Type B pancreatic cell (in vitro differentiated cells): ENCODE results near the gene INTS15. TPM values are rescaled to one million over a fixed set of nuclear protein-coding genes. Genes with fewer than 3 reads are reported as not detected.
"Not testable (repeated sequence)": the region's sequence is repeated elsewhere in the genome, so short reads cannot be mapped to it uniquely, and the experiment has no call there.

ENCODE experiments used
- DNase-seq: peaks from one replicate; pipeline ENCODE4 v3.0.0; 2021; ENCODE audit warnings: mixed read lengths; ENCODE audit not compliant: unreplicated experiment; ENCODE audit errors: extremely low spot score
- H3K27ac Mint-ChIP-seq: 2 replicates; pipeline ENCODE4 v1.8.0; 2021; ENCODE audit warnings: mild to moderate bottlenecking, mixed read lengths
- H3K27me3 Mint-ChIP-seq: 2 replicates; pipeline ENCODE4 v1.8.0; 2021; ENCODE audit warnings: mixed read lengths
- H3K36me3 Mint-ChIP-seq: 2 replicates; pipeline ENCODE4 v1.8.0; 2021; ENCODE audit warnings: mixed read lengths
- H3K4me1 Mint-ChIP-seq: one replicate; pipeline ENCODE4 v1.8.0; 2021; ENCODE audit warnings: mixed read lengths; ENCODE audit not compliant: unreplicated experiment
- H3K4me3 Mint-ChIP-seq: 2 replicates; pipeline ENCODE4 v1.8.0; 2021; ENCODE audit warnings: mild to moderate bottlenecking, mixed read lengths
- H3K9me3 Mint-ChIP-seq: 2 replicates; pipeline ENCODE4 v1.8.0; 2021; ENCODE audit warnings: mixed read lengths
- total RNA-seq: library from RNA; stranded (reverse); gene quantifications from 2 replicates; pipeline ENCODE4 v1.2.1, GENCODE V29; 2021; ENCODE audit warnings: low replicate concordance
- TF ChIP-seq, protein P1 (sequence below): fragments of 200-600 bp; sonication (generic); conservative IDR thresholded peaks from 2 replicates; pipeline ENCODE4 v1.5.0; 2021; ENCODE audit warnings: antibody characterized with exemption, mild to moderate bottlenecking

Gene INTS15
- total RNA-seq, 1 donor from 2014 or later = 44.1 TPM

DNA sequence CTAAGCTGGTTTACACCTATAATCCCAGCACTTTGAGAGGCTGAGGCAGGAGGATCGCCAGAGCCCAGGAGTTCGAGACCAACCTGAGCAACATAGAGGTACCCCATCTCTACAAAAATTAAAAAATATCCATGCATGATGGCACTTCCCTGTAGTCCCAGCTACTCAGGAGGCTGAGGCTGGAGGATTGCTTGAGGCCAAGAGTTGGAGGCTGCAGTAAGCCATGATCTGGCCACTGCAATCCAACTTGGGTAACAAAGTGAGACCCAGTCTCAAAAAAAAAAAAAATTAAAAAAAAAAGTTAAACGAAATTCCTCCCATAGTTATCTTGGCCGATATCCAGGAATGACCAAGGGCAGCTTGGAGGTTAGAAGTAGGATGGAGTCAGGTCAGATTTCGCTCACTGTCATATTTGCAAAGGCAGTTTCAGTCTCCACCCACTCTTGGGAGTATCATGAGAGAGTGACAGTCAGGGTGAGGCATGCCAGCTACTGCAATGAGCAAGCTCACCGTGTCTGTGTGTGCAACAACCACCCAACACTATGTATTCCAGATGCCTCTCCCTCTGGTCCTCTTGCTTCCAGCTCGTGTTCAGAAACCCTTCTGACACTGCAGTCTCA lies 18.6 kb upstream of the INTS15 start:
- TF ChIP-seq, protein P1, sequence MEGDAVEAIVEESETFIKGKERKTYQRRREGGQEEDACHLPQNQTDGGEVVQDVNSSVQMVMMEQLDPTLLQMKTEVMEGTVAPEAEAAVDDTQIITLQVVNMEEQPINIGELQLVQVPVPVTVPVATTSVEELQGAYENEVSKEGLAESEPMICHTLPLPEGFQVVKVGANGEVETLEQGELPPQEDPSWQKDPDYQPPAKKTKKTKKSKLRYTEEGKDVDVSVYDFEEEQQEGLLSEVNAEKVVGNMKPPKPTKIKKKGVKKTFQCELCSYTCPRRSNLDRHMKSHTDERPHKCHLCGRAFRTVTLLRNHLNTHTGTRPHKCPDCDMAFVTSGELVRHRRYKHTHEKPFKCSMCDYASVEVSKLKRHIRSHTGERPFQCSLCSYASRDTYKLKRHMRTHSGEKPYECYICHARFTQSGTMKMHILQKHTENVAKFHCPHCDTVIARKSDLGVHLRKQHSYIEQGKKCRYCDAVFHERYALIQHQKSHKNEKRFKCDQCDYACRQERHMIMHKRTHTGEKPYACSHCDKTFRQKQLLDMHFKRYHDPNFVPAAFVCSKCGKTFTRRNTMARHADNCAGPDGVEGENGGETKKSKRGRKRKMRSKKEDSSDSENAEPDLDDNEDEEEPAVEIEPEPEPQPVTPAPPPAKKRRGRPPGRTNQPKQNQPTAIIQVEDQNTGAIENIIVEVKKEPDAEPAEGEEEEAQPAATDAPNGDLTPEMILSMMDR = no peak
- no peak for DNase-seq
- H3K4me3 Mint-ChIP-seq = no peak overlapping the region
- no peaks in the 10 kb centered on the region for H3K4me1 Mint-ChIP-seq
- no peak overlapping the region for H3K27ac Mint-ChIP-seq
- no peaks in the 10 kb centered on the region for H3K9me3 Mint-ChIP-seq
- no peaks in the 10 kb centered on the region for H3K36me3 Mint-ChIP-seq
- peaks cover 6% of the 10 kb centered on the region for H3K27me3 Mint-ChIP-seq

DNA sequence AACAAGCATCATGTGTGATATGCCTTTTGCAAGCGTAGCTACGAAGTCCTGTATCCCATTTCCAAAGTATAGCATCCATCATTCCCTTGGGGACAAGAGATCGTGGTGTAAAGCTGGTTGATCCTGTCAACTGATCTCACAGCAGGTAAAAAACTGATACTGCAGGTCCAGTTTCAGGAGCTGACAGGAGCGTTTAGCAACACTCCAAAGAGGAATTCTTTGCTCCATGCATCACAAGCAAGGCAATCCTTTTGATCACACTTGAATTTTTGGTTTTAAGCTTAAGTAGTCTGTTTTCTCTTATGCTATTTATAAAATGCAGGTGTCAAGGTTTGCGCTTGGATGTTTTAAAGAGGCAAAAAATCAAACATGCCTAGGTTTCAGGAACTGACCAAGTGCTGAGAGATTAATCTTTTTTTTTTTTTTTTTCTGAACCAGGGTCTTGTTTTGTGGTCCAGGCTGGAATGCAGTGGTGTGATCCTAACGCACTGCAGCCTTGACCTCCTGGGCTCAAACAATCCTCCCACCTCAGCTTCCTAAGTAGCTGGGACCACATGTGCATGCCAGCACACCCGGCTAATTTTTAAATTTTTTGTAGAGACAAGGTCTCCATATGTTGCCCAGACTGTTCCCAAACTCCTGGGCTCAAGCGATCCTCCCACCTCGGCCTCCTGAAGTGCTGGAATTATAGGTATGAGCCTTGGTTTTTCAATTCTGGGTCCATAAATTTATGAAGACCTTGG lies 14.4 kb upstream of the INTS15 start:
- H3K27ac Mint-ChIP-seq = no peak overlapping the region
- H3K9me3 Mint-ChIP-seq = no peaks in the 10 kb centered on the region
- H3K27me3 Mint-ChIP-seq = peaks cover 4% of the 10 kb centered on the region
- peak overlapping the region; percentile 74 for H3K4me3 Mint-ChIP-seq
- H3K36me3 Mint-ChIP-seq = peaks cover 4% of the 10 kb centered on the region
- no peak for DNase-seq
- TF ChIP-seq, protein P1 = no peak
- peaks cover 10% of the 10 kb centered on the region for H3K4me1 Mint-ChIP-seq

DNA sequence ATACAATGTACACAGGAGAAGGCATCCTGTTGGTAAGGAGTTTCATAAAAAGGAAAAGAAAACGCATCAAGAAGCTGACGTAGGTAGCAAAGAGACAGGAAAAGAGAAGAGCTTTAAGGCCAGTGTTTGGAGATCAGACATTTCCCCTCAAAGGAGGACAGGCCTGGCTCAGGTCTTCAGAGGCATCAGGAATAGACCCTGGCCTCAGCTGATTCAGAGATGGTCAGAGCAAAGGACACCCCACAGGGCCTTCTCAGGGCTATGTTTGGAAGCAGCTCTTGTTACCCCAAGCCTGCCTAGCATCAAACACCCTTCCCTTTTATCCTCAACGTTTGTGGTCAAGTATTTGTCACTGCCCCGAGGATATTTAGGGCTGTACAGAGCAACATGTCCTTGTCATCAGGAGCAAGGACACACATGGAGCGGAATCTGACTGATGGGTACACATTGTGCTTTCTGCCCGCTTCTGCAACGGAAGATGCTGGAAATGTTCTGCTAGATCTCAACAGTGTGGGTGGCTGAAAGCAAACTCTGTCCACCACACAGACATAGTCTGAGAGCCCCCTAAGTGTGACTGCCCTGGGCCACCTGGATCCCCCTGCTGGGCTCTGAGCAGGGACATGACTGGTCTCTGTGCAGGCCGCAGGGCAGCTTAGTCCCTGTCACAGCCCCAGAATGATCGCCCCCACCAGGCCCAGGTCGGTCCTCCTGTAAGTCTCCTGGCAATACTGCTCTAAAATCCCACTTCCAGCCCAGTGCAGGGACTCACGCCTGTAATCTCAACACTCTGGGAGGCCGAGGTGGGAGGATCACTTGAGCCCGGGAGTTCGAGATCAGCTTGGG lies 13.6 kb upstream of the INTS15 start:
- TF ChIP-seq, protein P1 = no peak
- Mint-ChIP-seq H3K4me3 (peak overlapping the region; percentile 74), H3K9me3 (no peaks in the 10 kb centered on the region), H3K27ac (no peak overlapping the region), H3K4me1 (peaks cover 10% of the 10 kb centered on the region), H3K27me3 (peaks cover 4% of the 10 kb centered on the region), H3K36me3 (peaks cover 6% of the 10 kb centered on the region)
- no peak for DNase-seq

DNA sequence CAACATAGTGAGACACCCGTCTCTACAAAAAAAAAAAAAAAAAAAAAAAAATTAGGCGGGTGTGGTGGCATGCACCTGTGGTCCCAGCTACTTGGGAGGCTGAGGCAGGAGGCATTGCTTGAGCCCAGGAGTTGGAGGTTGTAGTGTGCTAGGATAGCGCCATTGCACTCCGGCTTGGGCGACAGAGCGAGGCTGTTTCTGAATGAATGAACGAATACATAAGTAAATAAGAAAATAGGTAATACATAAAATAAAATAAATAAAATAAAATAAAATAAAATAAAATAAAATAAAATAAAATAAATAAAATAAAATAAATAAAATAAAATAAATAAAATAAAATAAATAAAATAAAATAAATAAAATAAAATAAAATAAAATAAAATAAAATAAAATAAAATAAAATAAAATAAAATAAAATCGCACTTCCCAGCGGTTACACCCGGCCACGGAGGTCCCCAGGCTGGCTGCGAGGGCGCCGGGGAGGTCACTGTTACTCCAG lies 12.9 kb upstream of the INTS15 start:
- not testable (repeated sequence) for DNase-seq, H3K4me1 Mint-ChIP-seq, H3K27ac Mint-ChIP-seq, H3K27me3 Mint-ChIP-seq, H3K9me3 Mint-ChIP-seq
- peaks cover 13% of the 10 kb centered on the region for H3K36me3 Mint-ChIP-seq
- H3K4me3 Mint-ChIP-seq = peak overlapping the region; percentile 93

DNA sequence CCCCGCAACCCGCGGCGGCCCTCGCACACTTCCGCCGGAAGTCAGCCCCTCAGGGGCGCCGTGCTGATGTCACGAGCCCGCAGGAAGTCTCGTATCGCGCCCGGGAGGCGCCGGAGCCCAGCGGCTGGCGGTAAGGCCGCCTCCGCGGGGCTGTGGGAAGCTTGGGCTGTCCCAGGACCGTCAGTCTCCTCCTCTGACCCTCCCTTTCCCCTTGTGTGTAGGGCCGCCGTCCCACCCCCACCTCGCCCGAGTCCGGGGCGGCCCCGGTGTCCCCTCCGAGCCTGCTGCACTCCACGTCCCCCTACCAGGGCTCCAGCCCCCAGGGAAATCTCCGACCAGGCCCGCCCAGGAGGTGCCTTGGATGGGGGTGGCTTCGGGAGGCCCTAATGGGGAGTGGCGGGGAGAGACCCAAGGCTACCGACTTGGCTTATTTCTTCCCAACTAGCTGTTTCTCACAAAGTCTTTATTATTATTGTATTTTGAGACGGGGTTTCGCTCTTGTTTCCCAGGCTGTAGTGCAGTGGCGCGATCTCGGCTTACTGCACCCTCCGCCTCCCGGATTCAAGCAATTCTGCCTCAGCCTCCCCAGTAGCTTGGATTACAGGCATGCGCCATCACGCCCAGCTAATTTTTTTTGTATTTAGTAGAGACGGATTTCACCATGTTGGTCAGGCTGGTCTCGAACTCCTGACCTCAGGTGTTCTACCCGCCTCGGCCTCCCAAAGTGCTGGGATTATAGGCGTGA lies 12.3 kb upstream of the INTS15 start, which contains the start of gene ZDHHC4:
Gene ZDHHC4, plus strand, starts transcription at position 86 of the 745 bp plus-strand sequence. CDS start 3,108 bp downstream, outside the sequence.
- TF ChIP-seq, protein P1 = no peak
- peaks cover 3% of the 10 kb centered on the region for H3K27me3 Mint-ChIP-seq
- peak within 1 kb of the TSS; percentile 91 for H3K27ac Mint-ChIP-seq
- peak; percentile 86 for DNase-seq
- no peaks in the 10 kb centered on the region for H3K9me3 Mint-ChIP-seq
- peak within 1 kb of the TSS; percentile 93 for H3K4me3 Mint-ChIP-seq
- peaks cover 10% of the 10 kb centered on the region for H3K4me1 Mint-ChIP-seq
- peaks cover 16% of the 10 kb centered on the region for H3K36me3 Mint-ChIP-seq
